Measurements from ENCODE around the gene TTYH2. TPM values are rescaled to one million over a fixed set of nuclear protein-coding genes. Genes with fewer than 3 reads are reported as not detected.

The TTYH2 gene
- total RNA-seq, 1 donor from 2014 or later, result 0.69 TPM

DNA sequence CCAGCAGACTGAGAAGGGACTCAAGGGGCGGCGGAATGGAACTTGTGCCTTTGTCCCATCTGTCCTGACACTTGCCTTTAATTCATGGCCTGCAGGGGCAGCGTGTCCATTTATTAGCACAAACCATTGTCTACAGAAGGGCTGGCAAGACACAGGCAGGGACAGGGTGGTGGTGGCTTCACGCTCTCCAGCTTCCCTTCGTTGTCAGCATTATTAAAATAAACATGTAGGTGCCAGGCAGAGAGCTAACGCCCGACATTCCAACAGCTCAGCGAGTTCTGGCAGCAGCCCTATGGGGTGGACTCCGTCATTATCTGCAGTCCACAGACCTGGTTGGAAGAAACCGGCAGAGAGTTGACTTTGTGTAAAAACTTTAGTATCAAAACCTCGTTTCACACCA, 77.0 kb downstream of the TTYH2 start:
- Mint-ChIP-seq H3K9me3 (ENCODE audit: low read depth) (peaks cover 2% of the 10 kb centered on the region), H3K36me3 (ENCODE audit: insufficient read depth) (no peaks in the 10 kb centered on the region), H3K27ac (no peak overlapping the region), H3K27me3 (peaks cover 7% of the 10 kb centered on the region), H3K4me1 (ENCODE audit: low read depth) (no peaks in the 10 kb centered on the region), H3K4me3 (ENCODE audit: low read depth) (no peak overlapping the region)
- no peak for TF ChIP-seq CTCF (IDR thresholded peaks at IDR 0.05; ENCODE audit: unreplicated experiment)
- DNase-seq (ENCODE audit: low spot score, unreplicated experiment), result no peak

DNA sequence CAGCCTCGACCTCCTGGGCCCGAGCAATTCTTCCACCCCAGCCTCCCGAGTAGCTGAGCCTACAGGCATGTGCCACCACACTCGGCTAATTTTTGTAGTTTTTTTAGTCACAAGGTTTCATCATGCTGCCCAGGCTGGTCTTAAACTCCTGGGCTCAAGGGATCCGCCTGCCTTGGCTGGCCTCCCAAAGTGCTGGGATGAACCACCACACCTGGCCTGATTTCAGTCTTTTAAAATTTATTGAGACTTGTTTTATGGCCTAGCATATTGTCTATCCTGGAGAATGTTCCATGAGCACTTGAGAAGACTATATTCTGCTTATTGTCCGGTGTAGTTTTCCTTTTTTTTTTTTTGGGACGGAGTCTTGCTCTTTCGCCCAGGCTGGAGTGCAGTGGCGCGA, 79.1 kb downstream of the TTYH2 start:
- Mint-ChIP-seq H3K36me3 (ENCODE audit: insufficient read depth) (no peaks in the 10 kb centered on the region), H3K27ac (no peak overlapping the region), H3K4me1 (ENCODE audit: low read depth) (peaks cover 9% of the 10 kb centered on the region), H3K27me3 (no peaks in the 10 kb centered on the region), H3K4me3 (ENCODE audit: low read depth) (no peak overlapping the region), H3K9me3 (ENCODE audit: low read depth) (peaks cover 2% of the 10 kb centered on the region)
- no peak for DNase-seq (ENCODE audit: low spot score, unreplicated experiment)
- no peak for TF ChIP-seq CTCF (IDR thresholded peaks at IDR 0.05; ENCODE audit: unreplicated experiment)

DNA sequence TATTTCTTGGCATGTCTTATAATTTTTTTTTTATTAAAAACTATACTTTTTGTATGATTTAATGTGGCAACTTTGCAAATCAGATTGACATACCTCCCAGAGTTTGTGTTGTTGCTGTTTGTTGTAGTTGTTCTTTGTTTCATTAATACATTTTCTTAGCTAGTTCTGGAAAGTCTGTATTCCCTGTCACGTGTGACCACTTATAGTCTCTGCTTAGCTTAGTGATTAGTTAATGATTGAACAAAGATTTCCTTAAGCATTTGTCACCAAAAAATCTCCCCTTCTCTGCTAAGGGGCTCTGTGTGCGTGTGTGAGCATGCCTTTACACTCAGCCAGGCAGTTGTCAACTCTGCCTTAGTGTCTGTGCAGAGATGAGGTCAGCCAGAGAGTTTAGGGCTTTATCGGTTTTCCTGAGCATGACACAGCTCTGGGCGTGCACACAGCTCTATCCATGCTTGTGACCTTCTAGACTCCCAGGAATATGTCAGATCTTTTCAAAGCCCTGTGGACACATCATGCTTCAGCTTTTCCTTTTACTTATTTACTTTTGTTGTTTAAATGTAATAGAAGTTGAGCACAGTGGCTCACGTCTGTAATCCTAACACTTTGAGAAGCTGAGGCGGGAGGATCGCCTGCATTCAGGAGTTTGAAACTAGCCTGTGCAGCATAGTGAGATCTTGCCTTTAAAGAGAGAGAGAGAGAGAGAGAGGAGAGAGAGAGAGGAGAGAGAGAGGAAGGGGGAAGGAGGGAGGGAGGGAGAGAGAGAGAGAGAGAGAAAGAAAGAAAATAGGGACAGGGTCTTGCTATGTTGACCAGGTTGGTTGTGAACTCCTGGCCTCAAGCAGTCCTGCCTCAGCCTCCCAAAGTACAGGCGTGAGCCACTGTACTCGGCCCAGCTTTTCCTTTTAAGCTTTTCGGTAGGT, 82.5 kb downstream of the TTYH2 start:
- no peak for TF ChIP-seq CTCF (IDR thresholded peaks at IDR 0.05; ENCODE audit: unreplicated experiment)
- peaks cover 2% of the 10 kb centered on the region for H3K9me3 Mint-ChIP-seq (ENCODE audit: low read depth)
- peaks cover 9% of the 10 kb centered on the region for H3K4me1 Mint-ChIP-seq (ENCODE audit: low read depth)
- H3K4me3 Mint-ChIP-seq (ENCODE audit: low read depth), result no peak overlapping the region
- H3K36me3 Mint-ChIP-seq (ENCODE audit: insufficient read depth), result no peaks in the 10 kb centered on the region
- DNase-seq (ENCODE audit: low spot score, unreplicated experiment), result no peak
- H3K27ac Mint-ChIP-seq, result no peak overlapping the region
- peaks cover 15% of the 10 kb centered on the region for H3K27me3 Mint-ChIP-seq

DNA sequence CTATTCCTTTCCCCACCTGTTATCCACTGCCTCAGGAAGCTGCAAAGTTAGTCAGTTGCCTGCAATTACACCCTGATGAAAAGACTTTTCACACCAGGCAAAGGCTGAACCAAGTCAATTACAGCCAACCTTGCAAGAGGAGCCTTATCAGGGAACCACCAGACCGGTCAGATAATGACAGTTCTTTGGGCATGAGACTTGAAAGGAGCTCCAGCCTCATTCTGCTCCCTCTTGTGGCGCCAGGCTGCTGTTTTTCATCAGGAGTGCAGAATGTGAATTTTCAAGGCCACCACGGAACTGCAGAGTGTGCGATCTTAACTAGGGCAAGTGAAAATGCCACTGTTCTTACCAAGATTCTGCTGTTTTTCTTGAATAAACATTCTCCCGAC, 83.2 kb downstream of the TTYH2 start:
- Mint-ChIP-seq H3K27ac (peak overlapping the region; percentile 33), H3K27me3 (peaks cover 15% of the 10 kb centered on the region), H3K4me3 (ENCODE audit: low read depth) (no peak overlapping the region), H3K9me3 (ENCODE audit: low read depth) (peaks cover 2% of the 10 kb centered on the region), H3K4me1 (ENCODE audit: low read depth) (peaks cover 9% of the 10 kb centered on the region), H3K36me3 (ENCODE audit: insufficient read depth) (no peaks in the 10 kb centered on the region)
- TF ChIP-seq CTCF (IDR thresholded peaks at IDR 0.05; ENCODE audit: unreplicated experiment), result peak; percentile 62
- peak; percentile 28 for DNase-seq (ENCODE audit: low spot score, unreplicated experiment)

DNA sequence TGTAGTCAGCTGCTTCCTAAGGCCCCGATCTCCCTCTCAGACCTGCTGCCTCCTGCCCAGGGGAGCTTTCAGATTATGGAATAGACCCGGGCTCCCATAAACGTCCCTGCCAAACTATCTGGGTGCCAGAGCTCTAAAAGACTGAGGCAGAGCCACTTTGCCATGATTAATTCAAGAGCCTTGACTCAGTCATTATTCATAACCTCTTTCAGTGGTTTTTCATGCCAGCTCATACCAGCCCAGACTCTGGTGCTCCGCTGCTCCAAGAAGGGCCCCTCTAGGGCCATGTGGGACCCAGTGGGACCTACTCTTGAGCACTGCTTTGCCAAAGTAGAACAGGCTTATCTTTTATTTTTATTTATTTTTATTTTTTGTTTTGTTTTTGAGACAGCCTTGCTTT, 84.6 kb downstream of the TTYH2 start:
- Mint-ChIP-seq H3K4me1 (ENCODE audit: low read depth) (peaks cover 9% of the 10 kb centered on the region), H3K4me3 (ENCODE audit: low read depth) (no peak overlapping the region), H3K9me3 (ENCODE audit: low read depth) (peaks cover 2% of the 10 kb centered on the region), H3K27me3 (peaks cover 15% of the 10 kb centered on the region), H3K36me3 (ENCODE audit: insufficient read depth) (no peaks in the 10 kb centered on the region), H3K27ac (peak overlapping the region; percentile 62)
- no peak for TF ChIP-seq CTCF (IDR thresholded peaks at IDR 0.05; ENCODE audit: unreplicated experiment)
- DNase-seq (ENCODE audit: low spot score, unreplicated experiment), result no peak
